ENCODE measurements around the gene ESF1. TPM values are rescaled to one million over a fixed set of nuclear protein-coding genes. Genes with fewer than 3 reads are reported as not detected.
A peak's percentile ranks its signal among the peaks of the same experiment; 100 is the strongest.
"Not testable (repeated sequence)": the region's sequence is repeated elsewhere in the genome, so short reads cannot be mapped to it uniquely, and the experiment has no call there.

Gene ESF1
- total and polyA plus RNA-seq, 12 donors: 5.9 to 23.1 (median 13.5) TPM

DNA sequence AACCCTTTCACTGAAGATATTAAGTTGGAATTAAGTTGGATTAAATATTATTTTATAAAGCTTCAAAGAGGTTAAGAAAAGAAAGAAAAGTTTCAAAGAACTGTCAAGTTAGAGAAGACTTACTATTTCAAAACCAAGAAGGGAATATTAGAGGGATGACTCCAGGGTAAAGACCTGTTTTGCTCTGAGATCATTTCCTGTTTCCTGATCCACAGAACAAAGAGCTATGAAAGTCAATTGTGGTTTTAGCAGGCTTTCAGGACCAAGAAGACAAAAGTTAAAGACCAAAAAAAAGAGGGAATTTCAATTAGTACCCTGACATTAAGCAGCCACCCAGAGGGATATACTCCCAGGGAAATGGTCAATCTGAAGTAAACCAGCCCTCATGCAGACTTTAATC is 19.4 kb downstream of the ESF1 start:
- intact Hi-C loops (cut with DNase I): loop anchor here in 1 of 10 donors (10.0 kb wide), 1 partner anchor 300 kb away; no protein-coding TSS in a partner anchor
- Histone ChIP-seq H3K27ac (no peak overlapping the region), H3K4me1 (peaks cover 0 to 3% (median 0%) of the 10 kb centered on the region in 9 donors), H3K9me3 (peaks cover 0 to 15% (median 8%) of the 10 kb centered on the region in 11 donors), H3K36me3 (peaks cover 3 to 90% (median 44%) of the 10 kb centered on the region in 9 donors), H3K27me3 (no peaks in the 10 kb centered on the region), H3K4me3 (no peak overlapping the region)
- TF ChIP-seq, protein P1, sequence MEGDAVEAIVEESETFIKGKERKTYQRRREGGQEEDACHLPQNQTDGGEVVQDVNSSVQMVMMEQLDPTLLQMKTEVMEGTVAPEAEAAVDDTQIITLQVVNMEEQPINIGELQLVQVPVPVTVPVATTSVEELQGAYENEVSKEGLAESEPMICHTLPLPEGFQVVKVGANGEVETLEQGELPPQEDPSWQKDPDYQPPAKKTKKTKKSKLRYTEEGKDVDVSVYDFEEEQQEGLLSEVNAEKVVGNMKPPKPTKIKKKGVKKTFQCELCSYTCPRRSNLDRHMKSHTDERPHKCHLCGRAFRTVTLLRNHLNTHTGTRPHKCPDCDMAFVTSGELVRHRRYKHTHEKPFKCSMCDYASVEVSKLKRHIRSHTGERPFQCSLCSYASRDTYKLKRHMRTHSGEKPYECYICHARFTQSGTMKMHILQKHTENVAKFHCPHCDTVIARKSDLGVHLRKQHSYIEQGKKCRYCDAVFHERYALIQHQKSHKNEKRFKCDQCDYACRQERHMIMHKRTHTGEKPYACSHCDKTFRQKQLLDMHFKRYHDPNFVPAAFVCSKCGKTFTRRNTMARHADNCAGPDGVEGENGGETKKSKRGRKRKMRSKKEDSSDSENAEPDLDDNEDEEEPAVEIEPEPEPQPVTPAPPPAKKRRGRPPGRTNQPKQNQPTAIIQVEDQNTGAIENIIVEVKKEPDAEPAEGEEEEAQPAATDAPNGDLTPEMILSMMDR (IDR thresholded peaks at IDR 0.05): no peak
- ATAC-seq: no peak
- no peak for DNase-seq

DNA sequence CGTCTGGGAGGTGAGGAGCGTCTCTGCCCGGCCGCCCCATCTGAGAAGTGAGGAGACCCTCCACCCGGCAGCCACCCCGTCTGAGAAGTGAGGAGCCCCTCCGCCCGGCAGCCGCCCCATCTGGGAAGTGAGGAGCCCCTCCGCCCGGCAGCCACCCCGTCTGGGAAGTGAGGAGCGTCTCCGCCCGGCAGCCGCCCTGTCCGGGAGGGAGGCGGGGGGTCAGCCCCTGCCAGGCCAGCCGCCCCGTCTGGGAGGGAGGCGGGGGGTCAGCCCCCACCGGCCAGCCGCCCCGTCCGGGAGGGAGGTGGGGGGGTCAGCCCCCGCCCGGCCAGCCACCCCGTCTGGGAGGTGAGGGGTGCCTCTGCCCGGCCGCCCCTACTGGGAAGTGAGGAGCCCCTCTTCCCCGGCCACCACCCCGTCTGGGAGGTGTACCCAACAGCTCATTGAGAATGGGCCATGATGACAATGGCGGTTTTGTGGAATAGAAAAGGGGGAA is 24.2 kb downstream of the ESF1 start:
- not testable (repeated sequence) for ATAC-seq
- WGBS, 2 donors: 95% methylated on average over 19 to 32 of the region's 33 CpGs

DNA sequence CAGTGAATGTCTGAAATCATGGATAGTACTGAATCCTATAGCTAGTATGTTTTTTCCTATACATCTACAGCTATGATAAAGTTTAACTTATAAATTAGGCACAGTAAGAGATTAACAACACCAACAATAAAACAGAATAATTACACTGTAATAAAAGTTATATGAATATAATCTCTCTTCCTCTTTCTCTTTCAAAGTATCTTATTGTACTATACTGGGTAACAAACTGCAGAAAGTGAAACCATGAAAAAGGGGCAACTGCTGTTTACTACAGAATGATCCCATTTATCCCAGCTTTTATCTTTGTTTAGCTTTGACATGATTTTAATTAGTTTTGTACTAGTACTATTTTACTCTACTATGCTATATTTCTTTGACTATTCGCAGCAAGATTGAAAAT is 25.8 kb downstream of the ESF1 start:
- no peaks in the 10 kb centered on the region for H3K4me1 ChIP-seq
- H3K36me3 ChIP-seq: peaks cover 0 to 88% (median 19%) of the 10 kb centered on the region in 9 donors
- WGBS, 2 donors: 94 to 95% methylated on average over 1 of the region's 1 CpG
- H3K27me3 ChIP-seq: no peaks in the 10 kb centered on the region
- ATAC-seq (no peak), DNase-seq (no peak)
- TF ChIP-seq, protein P1 (IDR thresholded peaks at IDR 0.05): no peak
- no peak overlapping the region for H3K27ac ChIP-seq
- no peak overlapping the region for H3K4me3 ChIP-seq
- intact Hi-C loops (cut with DNase I): no loop called here
- no peaks in the 10 kb centered on the region for H3K9me3 ChIP-seq

More for the DNA sequence above, 24.2 kb downstream of the ESF1 start:
- not testable (repeated sequence) for H3K27me3 ChIP-seq, H3K4me1 ChIP-seq, H3K9me3 ChIP-seq, H3K27ac ChIP-seq, DNase-seq, H3K4me3 ChIP-seq
- intact Hi-C loops (cut with DNase I): loop anchor here in 1 of 10 donors (10.0 kb wide), 1 partner anchor 296 kb away; no protein-coding TSS in a partner anchor
- H3K36me3 ChIP-seq: peaks cover 0 to 88% (median 30%) of the 10 kb centered on the region in 9 donors

DNA sequence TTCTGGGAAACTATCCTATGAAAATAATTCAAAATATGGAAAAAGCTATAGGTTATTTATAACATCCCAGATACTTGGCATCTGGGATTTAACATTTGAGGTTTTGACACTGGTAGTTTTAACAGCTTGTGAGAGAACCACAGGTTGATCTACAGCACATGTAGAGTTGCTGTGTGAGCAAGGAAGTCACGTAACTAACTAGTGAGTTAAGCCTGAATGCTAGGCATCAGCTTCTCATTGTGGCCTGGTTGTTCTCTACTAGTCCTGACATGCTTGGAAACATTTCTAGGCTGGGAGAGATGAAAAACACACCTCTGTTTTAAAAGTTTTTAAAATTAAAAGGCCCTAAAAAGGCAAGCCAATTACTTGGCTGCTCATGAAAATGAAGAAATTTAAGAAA is 28.2 kb downstream of the ESF1 start:
- Histone ChIP-seq H3K4me1 (no peaks in the 10 kb centered on the region), H3K27me3 (no peaks in the 10 kb centered on the region), H3K4me3 (no peak overlapping the region), H3K9me3 (no peaks in the 10 kb centered on the region), H3K36me3 (peaks cover 0 to 82% (median 19%) of the 10 kb centered on the region in 9 donors), H3K27ac (no peak overlapping the region)
- 93 to 94% methylated on average over 1 of the region's 1 CpG for WGBS, 2 donors
- ATAC-seq (no peak), DNase-seq (no peak)
- TF ChIP-seq, protein P1 (IDR thresholded peaks at IDR 0.05): no peak
- intact Hi-C loops (cut with DNase I): no loop called here

DNA sequence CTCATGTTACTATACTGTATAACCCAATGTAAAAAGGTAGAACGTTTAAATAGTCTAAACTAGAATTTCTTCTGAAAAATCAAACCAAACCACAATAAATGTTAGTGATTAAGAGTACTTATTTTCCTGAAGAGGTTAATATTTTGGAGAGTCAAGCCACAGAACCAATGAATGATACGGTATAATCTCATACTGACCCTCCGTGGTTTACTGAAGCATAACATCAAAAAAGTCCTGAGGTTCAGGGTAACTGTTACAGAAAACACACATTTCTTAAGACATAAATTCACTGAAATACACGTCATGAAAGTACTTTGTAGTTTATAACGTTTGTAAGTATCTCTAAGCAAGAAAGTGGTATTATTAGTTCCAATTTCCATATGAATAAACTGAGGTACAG is 28.9 kb downstream of the ESF1 start:
- ATAC-seq (no peak), DNase-seq (no peak)
- TF ChIP-seq, protein P1 (IDR thresholded peaks at IDR 0.05): peak in 5 of 9 donors; percentile 5 to 32 (median 16)
- H3K36me3 ChIP-seq: peaks cover 0 to 85% (median 21%) of the 10 kb centered on the region in 9 donors
- no peak overlapping the region for H3K4me3 ChIP-seq
- H3K27me3 ChIP-seq: no peaks in the 10 kb centered on the region
- no peaks in the 10 kb centered on the region for H3K4me1 ChIP-seq
- H3K9me3 ChIP-seq: no peaks in the 10 kb centered on the region
- H3K27ac ChIP-seq: no peak overlapping the region
- WGBS, 2 donors: 82 to 84% methylated on average over 5 of the region's 5 CpGs
- intact Hi-C loops (cut with DNase I): no loop called here
